Measurements from ENCODE around the gene FLNB. TPM values are rescaled to one million over a fixed set of nuclear protein-coding genes. Genes with fewer than 3 reads are reported as not detected.

FLNB gene
- total and polyA plus RNA-seq, 9 of the 15 experiments (the other 6 are each of a cell fraction or from before 2014, with no cell fraction given): 9.4 to 48.1 (median 25.6) TPM

DNA sequence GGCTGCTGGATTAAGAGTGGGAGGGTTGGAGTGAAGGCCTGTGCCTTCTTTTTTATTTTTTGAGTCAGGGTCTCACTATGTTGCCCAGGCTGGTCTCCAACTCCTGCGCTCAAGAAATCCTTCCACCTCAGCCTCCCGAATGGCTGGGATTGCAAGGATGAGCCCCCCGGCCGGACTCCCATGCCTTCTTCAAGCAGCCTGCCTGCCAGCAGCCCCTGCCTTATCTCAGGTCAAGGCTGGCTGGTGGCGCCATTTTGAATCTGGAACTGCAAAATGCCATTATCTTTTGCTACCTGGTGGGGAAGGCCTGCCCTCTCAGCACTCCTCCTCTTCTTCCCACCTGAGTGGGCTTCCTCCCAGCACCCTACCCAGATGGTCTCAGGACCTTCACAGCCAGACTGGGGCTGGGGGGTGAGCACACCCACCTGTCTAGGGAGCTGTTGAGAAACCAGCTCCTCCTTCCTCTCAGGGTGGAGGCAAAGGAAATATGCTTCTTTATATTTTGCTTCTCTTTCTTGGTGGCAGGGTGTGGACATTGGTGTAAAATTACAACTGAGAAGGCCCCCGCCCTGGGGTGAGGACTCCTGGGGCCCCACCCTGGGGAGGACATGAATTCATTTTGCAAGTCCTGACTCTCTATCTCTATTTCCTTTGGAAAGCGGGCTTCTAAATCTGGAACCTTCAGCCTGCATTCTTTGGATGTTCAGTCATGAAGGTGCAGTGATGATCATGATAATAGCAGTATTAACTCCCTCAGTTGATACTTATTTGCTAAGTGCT lies 7.7 kb upstream of the FLNB start:
- WGBS (ENCODE audit: insufficient coverage, low coverage, missing lambda C conversion rate): 31% methylated on average over 7 of the region's 7 CpGs
- DNase-seq (ENCODE audit: extremely low read depth in 1 of 4, low spot score in 3 of 4): peak in 2 of 4 experiments; percentile 32 to 53
- ChIA-PET CTCF (ENCODE audit: low intra/inter-chr PET ratio) (no interaction called here), POLR2A (no interaction called here)
- Histone ChIP-seq H2AFZ (ENCODE audit: low read depth, low read length) (peak overlapping the region; percentile 82), H3K4me1 (replicated peaks in 1 of 2; ENCODE audit: control insufficient read depth in 2 of 2, insufficient read depth in 2 of 2, low read length in 2 of 2) (peaks cover 30 to 39% of the 10 kb centered on the region in 2 experiments), H3K27ac (ENCODE audit: extremely low read depth, low read depth, low read length) (peak overlapping the region; percentile 8; the same call in 1 of the 3 replicates), H4K20me1 (replicated peaks; ENCODE audit: control insufficient read depth, insufficient read depth, low read length) (no peaks in the 10 kb centered on the region), H3K79me2 (ENCODE audit: control insufficient read depth, insufficient read depth, low read length) (no peaks in the 10 kb centered on the region), H3K9ac (ENCODE audit: insufficient read depth in 1 of 2, low read depth in 2 of 2, low read length in 2 of 2) (peak overlapping the region in 1 of 2 experiments; percentile 47; a peak in 1 of 4 replicates), H3K9me3 (replicated peaks; ENCODE audit: control insufficient read depth, insufficient read depth, low read depth, low read length) (no peaks in the 10 kb centered on the region), H3K27me3 (ENCODE audit: control insufficient read depth in 2 of 2, insufficient read depth in 2 of 2, low read length in 2 of 2) (no peaks in the 10 kb centered on the region), H3K4me3 (no peak overlapping the region), H3K4me2 (ENCODE audit: insufficient read depth, low read length) (peak overlapping the region; percentile 43; the same call in 1 of the 2 replicates), H3K9me1 (ENCODE audit: control insufficient read depth, insufficient read depth, low read length) (no peaks in the 10 kb centered on the region), H3K36me3 (ENCODE audit: control insufficient read depth, insufficient read depth, low read length) (no peaks in the 10 kb centered on the region)
- no peak for FAIRE-seq
- ATAC-seq: peak; percentile 49
- BruUV-seq (replicated peaks): no TSS peak
- in situ Hi-C loops (cut with MboI): loop anchor here (10.0 to 25.0 kb wide), 2 partner anchors 162 to 304 kb away; partner anchors contain the start of genes HTD2 and RPP14
- intact Hi-C loops (cut with micrococcal nuclease): loop anchor here (10.0 kb wide), 1 partner anchor 136 kb away; no protein-coding TSS in a partner anchor
- TF ChIP-seq MXI1 (IDR thresholded peaks at IDR 0.05; ENCODE audit: low read depth, low read length): no peak
- TF ChIP-seq, protein P1, sequence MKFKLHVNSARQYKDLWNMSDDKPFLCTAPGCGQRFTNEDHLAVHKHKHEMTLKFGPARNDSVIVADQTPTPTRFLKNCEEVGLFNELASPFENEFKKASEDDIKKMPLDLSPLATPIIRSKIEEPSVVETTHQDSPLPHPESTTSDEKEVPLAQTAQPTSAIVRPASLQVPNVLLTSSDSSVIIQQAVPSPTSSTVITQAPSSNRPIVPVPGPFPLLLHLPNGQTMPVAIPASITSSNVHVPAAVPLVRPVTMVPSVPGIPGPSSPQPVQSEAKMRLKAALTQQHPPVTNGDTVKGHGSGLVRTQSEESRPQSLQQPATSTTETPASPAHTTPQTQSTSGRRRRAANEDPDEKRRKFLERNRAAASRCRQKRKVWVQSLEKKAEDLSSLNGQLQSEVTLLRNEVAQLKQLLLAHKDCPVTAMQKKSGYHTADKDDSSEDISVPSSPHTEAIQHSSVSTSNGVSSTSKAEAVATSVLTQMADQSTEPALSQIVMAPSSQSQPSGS (CRISPR knock-in tag; IDR thresholded peaks at IDR 0.05): no peak
- peak; percentile 35; the same call in 1 of the 2 replicates for TF ChIP-seq ZBTB7A (IDR thresholded peaks at IDR 0.05; ENCODE audit: borderline replicate concordance, control insufficient read depth, low read depth, low read length)
- no peak for TF ChIP-seq DIDO1 (tag; IDR thresholded peaks at IDR 0.05; ENCODE audit: low read depth)
- TF ChIP-seq L3MBTL2 (IDR thresholded peaks at IDR 0.05): no peak
- TF ChIP-seq CC2D1A (IDR thresholded peaks at IDR 0.05): no peak
- TF ChIP-seq, protein P2, sequence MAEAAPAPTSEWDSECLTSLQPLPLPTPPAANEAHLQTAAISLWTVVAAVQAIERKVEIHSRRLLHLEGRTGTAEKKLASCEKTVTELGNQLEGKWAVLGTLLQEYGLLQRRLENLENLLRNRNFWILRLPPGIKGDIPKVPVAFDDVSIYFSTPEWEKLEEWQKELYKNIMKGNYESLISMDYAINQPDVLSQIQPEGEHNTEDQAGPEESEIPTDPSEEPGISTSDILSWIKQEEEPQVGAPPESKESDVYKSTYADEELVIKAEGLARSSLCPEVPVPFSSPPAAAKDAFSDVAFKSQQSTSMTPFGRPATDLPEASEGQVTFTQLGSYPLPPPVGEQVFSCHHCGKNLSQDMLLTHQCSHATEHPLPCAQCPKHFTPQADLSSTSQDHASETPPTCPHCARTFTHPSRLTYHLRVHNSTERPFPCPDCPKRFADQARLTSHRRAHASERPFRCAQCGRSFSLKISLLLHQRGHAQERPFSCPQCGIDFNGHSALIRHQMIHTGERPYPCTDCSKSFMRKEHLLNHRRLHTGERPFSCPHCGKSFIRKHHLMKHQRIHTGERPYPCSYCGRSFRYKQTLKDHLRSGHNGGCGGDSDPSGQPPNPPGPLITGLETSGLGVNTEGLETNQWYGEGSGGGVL (CRISPR knock-in tag; IDR thresholded peaks at IDR 0.05): no peak
- TF ChIP-seq, protein P3, sequence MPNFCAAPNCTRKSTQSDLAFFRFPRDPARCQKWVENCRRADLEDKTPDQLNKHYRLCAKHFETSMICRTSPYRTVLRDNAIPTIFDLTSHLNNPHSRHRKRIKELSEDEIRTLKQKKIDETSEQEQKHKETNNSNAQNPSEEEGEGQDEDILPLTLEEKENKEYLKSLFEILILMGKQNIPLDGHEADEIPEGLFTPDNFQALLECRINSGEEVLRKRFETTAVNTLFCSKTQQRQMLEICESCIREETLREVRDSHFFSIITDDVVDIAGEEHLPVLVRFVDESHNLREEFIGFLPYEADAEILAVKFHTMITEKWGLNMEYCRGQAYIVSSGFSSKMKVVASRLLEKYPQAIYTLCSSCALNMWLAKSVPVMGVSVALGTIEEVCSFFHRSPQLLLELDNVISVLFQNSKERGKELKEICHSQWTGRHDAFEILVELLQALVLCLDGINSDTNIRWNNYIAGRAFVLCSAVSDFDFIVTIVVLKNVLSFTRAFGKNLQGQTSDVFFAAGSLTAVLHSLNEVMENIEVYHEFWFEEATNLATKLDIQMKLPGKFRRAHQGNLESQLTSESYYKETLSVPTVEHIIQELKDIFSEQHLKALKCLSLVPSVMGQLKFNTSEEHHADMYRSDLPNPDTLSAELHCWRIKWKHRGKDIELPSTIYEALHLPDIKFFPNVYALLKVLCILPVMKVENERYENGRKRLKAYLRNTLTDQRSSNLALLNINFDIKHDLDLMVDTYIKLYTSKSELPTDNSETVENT (CRISPR knock-in tag; IDR thresholded peaks at IDR 0.05): no peak
- TF ChIP-seq, protein P4, sequence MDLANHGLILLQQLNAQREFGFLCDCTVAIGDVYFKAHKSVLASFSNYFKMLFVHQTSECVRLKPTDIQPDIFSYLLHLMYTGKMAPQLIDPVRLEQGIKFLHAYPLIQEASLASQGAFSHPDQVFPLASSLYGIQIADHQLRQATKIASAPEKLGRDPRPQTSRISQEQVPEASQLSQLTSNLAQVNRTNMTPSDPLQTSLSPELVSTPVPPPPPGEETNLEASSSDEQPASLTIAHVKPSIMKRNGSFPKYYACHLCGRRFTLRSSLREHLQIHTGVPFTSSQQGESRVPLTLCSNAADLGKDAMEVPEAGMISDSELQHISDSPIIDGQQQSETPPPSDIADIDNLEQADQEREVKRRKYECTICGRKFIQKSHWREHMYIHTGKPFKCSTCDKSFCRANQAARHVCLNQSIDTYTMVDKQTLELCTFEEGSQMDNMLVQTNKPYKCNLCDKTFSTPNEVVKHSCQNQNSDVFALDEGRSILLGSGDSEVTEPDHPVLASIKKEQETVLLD (IDR thresholded peaks at IDR 0.05): no peak
- TF ChIP-seq TCF7 (IDR thresholded peaks at IDR 0.05; ENCODE audit: borderline replicate concordance): no peak
- no peak for TF ChIP-seq ZNF444 (CRISPR knock-in tag; IDR thresholded peaks at IDR 0.05)
- TF ChIP-seq RBM17 (IDR thresholded peaks at IDR 0.05; ENCODE audit: borderline replicate concordance, low read depth, low read length): no peak
- peak; percentile 17 for TF ChIP-seq ZFP36 (IDR thresholded peaks at IDR 0.05; ENCODE audit: low read depth, low read length, partially characterized antibody)
- 0 out of 2 replicates have a peak, but pooled peaks have one; percentile 10 for TF ChIP-seq ARID1B (IDR thresholded peaks at IDR 0.05)

Measured in K562 (cell line).